HepG2 (cell line): ENCODE results near the gene HYAL1. TPM values are rescaled to one million over a fixed set of nuclear protein-coding genes. Genes with fewer than 3 reads are reported as not detected.

Source experiments
- CBFB ChIP-seq: sonication (generic); formaldehyde crosslinking; IDR thresholded peaks from 2 replicates; pipeline ENCODE4 v1.4.0; 2020; ENCODE audit warnings: missing genetic modification reagents
- CBX5 ChIP-seq: sonication (generic); formaldehyde crosslinking; IDR thresholded peaks from 2 replicates; pipeline ENCODE4 v1.4.0; 2020; ENCODE audit warnings: missing genetic modification reagents, borderline replicate concordance
- HNRNPLL ChIP-seq: fragments of 200-400 bp; formaldehyde crosslinking; IDR thresholded peaks from 2 replicates; pipeline ENCODE4 v1.6.1; 2017; ENCODE audit warnings: mild to moderate bottlenecking, low read depth, low read length; ENCODE audit not compliant: poor library complexity, severe bottlenecking
- KLF9 ChIP-seq: IDR thresholded peaks from 2 replicates; pipeline ENCODE4 v1.6.1; 2016; ENCODE audit warnings: low read depth
- MIXL1 ChIP-seq: IDR thresholded peaks from 2 replicates; pipeline ENCODE4 v1.6.1; 2016
- RAD51 ChIP-seq: fragments of 450-650 bp; IDR thresholded peaks from 2 replicates; pipeline ENCODE4 v1.6.1; 2016; ENCODE audit warnings: borderline replicate concordance
- TEAD3 ChIP-seq: optimal IDR thresholded peaks from 2 replicates; pipeline ENCODE3; 2016; ENCODE audit warnings: borderline replicate concordance
- TSC22D2 ChIP-seq: sonication (generic); formaldehyde crosslinking; IDR thresholded peaks from 2 replicates; pipeline ENCODE4 v1.5.1; 2020; ENCODE audit warnings: missing genetic modification reagents, mild to moderate bottlenecking, borderline replicate concordance
- ZFP62 ChIP-seq: sonication (generic); formaldehyde crosslinking; IDR thresholded peaks from 2 replicates; pipeline ENCODE4 v1.4.0; 2020; ENCODE audit warnings: missing genetic modification reagents
- ZFP90 ChIP-seq: sonication (generic); formaldehyde crosslinking; IDR thresholded peaks from 2 replicates; pipeline ENCODE4 v1.8.0; 2022; ENCODE audit warnings: missing genetic modification reagents, mild to moderate bottlenecking, inconsistent platforms, borderline replicate concordance
- polyA plus RNA-seq, 8 experiments: library from polyadenylated mRNA; depleted of rRNA in 3 of 8; stranded (reverse) in 7 of 8; unstranded in 1 of 8; fragments of >200 nt; fragmentation: Illumina TruSeq in 4 of 8; extraction: Trizol in 4 of 8; gene quantifications; 2 replicates each; pipeline versions ENCODE4 v1.2.1 to v1.2.3, GENCODE V29; 2011 to 2016; ENCODE audit warnings: low read depth in 4 of 8, missing spikeins in 1 of 8, mixed read lengths in 1 of 8; ENCODE audit not compliant: insufficient read depth in 1 of 8
- total RNA-seq, 5 experiments: library from RNA; depleted of rRNA; stranded (reverse); fragments of >200 nt; fragmentation: Illumina TruSeq; extraction: Trizol; gene quantifications; 2 replicates each; pipeline ENCODE4 v1.2.3, GENCODE V29; 2016; ENCODE audit warnings: low read depth in 1 of 5
- TF ChIP-seq, protein P1 (sequence below): sonication (generic); formaldehyde crosslinking; IDR thresholded peaks from 2 replicates; pipeline ENCODE4 v1.4.0; 2020; ENCODE audit warnings: missing genetic modification reagents
- TF ChIP-seq, protein P2 (sequence below): sonication (generic); formaldehyde crosslinking; IDR thresholded peaks from 2 replicates; pipeline ENCODE4 v1.4.0; 2020; ENCODE audit warnings: missing genetic modification reagents
- TF ChIP-seq, protein P3 (sequence below), 2 experiments: fragments of 450-650 bp in 1 of 2; sonication (generic) in 1 of 2; formaldehyde crosslinking; IDR thresholded peaks; 2 replicates each; pipeline versions ENCODE4 v1.5.0 to v1.8.0; 2020 to 2022; ENCODE audit warnings: mild to moderate bottlenecking in 1 of 2, missing genetic modification reagents in 1 of 2
- TF ChIP-seq, protein P4 (sequence below): sonication (generic); formaldehyde crosslinking; conservative IDR thresholded peaks from 2 replicates; pipeline ENCODE4 v1.8.0; 2022; ENCODE audit warnings: mild to moderate bottlenecking, moderate library complexity, missing genetic modification reagents
- TF ChIP-seq, protein P5 (sequence below): sonication (generic); formaldehyde crosslinking; IDR thresholded peaks from 2 replicates; pipeline ENCODE4 v1.4.0; 2020; ENCODE audit warnings: mild to moderate bottlenecking, missing genetic modification reagents

HYAL1 gene
- total and polyA plus RNA-seq, 2 of the 13 experiments (the other 11 are each of a cell fraction or from before 2014, with no cell fraction given), result 76.5 to 193 TPM

DNA sequence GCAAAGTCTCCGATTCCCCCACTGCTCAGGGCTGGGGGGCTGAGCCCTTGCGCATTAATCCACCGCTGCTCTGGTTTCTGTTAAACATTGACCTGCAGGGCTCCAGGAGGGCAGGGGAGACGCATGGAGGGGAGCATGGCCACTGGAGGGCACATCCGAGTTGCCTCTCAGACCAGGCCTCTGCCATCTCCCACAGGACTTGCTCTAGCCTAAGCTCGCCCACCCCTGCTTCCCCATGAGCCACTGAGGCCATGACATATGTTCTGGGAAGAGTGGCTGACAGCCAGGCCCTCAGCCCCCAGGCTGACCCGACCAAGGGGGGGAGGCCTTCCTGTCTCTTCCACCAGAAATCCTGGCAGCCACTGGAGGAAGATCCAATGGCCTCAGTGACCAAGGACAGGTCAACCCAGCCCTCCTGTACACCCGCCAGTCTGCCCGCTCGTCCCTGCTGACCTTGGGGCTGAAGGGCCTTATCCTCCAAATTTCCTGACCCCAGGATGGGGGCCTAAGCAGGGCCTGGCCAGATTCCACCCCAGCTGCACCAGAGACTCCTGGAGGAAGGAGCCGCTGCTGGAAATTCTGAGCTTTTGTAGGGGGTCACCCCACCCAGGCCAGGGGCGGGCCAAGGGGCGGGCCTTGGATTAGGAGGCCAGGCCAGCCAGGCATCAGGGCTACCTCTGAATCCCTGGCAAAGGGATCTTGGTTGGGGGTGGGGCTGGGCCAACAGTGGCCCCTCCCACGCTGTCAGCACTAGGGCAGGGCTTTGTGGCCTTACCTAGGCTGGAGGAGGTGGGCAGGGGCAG, at the start of gene HYAL1 (continued):
- TF ChIP-seq, protein P1, sequence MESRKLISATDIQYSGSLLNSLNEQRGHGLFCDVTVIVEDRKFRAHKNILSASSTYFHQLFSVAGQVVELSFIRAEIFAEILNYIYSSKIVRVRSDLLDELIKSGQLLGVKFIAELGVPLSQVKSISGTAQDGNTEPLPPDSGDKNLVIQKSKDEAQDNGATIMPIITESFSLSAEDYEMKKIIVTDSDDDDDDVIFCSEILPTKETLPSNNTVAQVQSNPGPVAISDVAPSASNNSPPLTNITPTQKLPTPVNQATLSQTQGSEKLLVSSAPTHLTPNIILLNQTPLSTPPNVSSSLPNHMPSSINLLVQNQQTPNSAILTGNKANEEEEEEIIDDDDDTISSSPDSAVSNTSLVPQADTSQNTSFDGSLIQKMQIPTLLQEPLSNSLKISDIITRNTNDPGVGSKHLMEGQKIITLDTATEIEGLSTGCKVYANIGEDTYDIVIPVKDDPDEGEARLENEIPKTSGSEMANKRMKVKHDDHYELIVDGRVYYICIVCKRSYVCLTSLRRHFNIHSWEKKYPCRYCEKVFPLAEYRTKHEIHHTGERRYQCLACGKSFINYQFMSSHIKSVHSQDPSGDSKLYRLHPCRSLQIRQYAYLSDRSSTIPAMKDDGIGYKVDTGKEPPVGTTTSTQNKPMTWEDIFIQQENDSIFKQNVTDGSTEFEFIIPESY, result no peak
- TF ChIP-seq HNRNPLL (peak; percentile 34), RAD51 (no peak), MIXL1 (CRISPR knock-in tag) (no peak), ZFP90 (peak; percentile 64; the same call in 1 of the 2 replicates), CBX5 (CRISPR knock-in tag) (peak; percentile 43; the same call in 1 of the 2 replicates), TSC22D2 (CRISPR knock-in tag) (no peak), ZFP62 (no peak), TEAD3 (CRISPR knock-in tag) (peak; percentile 6), KLF9 (no peak), CBFB (CRISPR knock-in tag) (peak; percentile 23; the same call in 1 of the 2 replicates)
- TF ChIP-seq, protein P2, sequence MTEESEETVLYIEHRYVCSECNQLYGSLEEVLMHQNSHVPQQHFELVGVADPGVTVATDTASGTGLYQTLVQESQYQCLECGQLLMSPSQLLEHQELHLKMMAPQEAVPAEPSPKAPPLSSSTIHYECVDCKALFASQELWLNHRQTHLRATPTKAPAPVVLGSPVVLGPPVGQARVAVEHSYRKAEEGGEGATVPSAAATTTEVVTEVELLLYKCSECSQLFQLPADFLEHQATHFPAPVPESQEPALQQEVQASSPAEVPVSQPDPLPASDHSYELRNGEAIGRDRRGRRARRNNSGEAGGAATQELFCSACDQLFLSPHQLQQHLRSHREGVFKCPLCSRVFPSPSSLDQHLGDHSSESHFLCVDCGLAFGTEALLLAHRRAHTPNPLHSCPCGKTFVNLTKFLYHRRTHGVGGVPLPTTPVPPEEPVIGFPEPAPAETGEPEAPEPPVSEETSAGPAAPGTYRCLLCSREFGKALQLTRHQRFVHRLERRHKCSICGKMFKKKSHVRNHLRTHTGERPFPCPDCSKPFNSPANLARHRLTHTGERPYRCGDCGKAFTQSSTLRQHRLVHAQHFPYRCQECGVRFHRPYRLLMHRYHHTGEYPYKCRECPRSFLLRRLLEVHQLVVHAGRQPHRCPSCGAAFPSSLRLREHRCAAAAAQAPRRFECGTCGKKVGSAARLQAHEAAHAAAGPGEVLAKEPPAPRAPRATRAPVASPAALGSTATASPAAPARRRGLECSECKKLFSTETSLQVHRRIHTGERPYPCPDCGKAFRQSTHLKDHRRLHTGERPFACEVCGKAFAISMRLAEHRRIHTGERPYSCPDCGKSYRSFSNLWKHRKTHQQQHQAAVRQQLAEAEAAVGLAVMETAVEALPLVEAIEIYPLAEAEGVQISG (CRISPR knock-in tag), result 0 out of 2 replicates have a peak, but pooled peaks have one; percentile 58
- TF ChIP-seq, protein P3, sequence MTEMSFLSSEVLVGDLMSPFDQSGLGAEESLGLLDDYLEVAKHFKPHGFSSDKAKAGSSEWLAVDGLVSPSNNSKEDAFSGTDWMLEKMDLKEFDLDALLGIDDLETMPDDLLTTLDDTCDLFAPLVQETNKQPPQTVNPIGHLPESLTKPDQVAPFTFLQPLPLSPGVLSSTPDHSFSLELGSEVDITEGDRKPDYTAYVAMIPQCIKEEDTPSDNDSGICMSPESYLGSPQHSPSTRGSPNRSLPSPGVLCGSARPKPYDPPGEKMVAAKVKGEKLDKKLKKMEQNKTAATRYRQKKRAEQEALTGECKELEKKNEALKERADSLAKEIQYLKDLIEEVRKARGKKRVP (CRISPR knock-in tag; IDR thresholded peaks at IDR 0.05), result no peak
- TF ChIP-seq, protein P4, sequence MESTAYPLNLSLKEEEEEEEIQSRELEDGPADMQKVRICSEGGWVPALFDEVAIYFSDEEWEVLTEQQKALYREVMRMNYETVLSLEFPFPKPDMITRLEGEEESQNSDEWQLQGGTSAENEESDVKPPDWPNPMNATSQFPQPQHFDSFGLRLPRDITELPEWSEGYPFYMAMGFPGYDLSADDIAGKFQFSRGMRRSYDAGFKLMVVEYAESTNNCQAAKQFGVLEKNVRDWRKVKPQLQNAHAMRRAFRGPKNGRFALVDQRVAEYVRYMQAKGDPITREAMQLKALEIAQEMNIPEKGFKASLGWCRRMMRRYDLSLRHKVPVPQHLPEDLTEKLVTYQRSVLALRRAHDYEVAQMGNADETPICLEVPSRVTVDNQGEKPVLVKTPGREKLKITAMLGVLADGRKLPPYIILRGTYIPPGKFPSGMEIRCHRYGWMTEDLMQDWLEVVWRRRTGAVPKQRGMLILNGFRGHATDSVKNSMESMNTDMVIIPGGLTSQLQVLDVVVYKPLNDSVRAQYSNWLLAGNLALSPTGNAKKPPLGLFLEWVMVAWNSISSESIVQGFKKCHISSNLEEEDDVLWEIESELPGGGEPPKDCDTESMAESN, result peak; percentile 50; the same call in 1 of the 2 replicates
- TF ChIP-seq, protein P5, sequence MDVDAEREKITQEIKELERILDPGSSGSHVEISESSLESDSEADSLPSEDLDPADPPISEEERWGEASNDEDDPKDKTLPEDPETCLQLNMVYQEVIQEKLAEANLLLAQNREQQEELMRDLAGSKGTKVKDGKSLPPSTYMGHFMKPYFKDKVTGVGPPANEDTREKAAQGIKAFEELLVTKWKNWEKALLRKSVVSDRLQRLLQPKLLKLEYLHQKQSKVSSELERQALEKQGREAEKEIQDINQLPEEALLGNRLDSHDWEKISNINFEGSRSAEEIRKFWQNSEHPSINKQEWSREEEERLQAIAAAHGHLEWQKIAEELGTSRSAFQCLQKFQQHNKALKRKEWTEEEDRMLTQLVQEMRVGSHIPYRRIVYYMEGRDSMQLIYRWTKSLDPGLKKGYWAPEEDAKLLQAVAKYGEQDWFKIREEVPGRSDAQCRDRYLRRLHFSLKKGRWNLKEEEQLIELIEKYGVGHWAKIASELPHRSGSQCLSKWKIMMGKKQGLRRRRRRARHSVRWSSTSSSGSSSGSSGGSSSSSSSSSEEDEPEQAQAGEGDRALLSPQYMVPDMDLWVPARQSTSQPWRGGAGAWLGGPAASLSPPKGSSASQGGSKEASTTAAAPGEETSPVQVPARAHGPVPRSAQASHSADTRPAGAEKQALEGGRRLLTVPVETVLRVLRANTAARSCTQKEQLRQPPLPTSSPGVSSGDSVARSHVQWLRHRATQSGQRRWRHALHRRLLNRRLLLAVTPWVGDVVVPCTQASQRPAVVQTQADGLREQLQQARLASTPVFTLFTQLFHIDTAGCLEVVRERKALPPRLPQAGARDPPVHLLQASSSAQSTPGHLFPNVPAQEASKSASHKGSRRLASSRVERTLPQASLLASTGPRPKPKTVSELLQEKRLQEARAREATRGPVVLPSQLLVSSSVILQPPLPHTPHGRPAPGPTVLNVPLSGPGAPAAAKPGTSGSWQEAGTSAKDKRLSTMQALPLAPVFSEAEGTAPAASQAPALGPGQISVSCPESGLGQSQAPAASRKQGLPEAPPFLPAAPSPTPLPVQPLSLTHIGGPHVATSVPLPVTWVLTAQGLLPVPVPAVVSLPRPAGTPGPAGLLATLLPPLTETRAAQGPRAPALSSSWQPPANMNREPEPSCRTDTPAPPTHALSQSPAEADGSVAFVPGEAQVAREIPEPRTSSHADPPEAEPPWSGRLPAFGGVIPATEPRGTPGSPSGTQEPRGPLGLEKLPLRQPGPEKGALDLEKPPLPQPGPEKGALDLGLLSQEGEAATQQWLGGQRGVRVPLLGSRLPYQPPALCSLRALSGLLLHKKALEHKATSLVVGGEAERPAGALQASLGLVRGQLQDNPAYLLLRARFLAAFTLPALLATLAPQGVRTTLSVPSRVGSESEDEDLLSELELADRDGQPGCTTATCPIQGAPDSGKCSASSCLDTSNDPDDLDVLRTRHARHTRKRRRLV (CRISPR knock-in tag), result peak; percentile 61; the same call in 1 of the 2 replicates
